ENCODE results near the gene SAXO1.

DNA sequence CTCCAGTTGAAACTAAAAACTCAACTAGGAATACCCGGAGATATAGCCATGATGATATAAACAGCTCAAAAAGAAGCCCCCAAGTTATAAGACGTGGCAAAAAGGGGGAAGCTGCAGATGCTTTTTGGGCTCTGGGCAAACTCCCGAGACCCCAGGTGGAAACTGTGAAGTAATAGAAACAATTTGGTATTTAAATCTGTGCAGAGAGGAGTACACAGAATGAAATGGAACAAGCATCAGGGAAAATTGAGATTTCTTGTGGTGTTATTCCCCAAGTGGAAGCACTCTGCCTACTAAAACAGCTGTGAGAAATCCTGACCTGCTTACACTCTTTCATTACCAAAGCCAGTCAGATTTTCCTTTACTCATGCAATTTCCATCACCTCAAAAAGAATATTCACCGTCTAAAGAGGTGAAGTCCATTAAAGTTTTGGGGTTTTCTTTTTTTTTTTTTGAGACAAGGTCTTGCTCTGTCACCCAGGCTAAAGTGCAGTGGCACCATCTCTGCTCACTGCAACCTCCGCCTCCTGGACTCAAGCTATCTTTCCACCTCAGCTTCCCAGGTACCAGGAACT, 23.5 kb downstream of the SAXO1 start:
- TF ChIP-seq, protein P1, sequence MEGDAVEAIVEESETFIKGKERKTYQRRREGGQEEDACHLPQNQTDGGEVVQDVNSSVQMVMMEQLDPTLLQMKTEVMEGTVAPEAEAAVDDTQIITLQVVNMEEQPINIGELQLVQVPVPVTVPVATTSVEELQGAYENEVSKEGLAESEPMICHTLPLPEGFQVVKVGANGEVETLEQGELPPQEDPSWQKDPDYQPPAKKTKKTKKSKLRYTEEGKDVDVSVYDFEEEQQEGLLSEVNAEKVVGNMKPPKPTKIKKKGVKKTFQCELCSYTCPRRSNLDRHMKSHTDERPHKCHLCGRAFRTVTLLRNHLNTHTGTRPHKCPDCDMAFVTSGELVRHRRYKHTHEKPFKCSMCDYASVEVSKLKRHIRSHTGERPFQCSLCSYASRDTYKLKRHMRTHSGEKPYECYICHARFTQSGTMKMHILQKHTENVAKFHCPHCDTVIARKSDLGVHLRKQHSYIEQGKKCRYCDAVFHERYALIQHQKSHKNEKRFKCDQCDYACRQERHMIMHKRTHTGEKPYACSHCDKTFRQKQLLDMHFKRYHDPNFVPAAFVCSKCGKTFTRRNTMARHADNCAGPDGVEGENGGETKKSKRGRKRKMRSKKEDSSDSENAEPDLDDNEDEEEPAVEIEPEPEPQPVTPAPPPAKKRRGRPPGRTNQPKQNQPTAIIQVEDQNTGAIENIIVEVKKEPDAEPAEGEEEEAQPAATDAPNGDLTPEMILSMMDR (conservative IDR thresholded peaks at IDR 0.05 in 1 of 2, IDR thresholded peaks at IDR 0.05 in 1 of 2; ENCODE audit: extremely low read depth in 1 of 2, insufficient read depth in 1 of 2, low read depth in 1 of 2, low read length in 2 of 2): no peak
- TF ChIP-seq EZH2 (IDR thresholded peaks at IDR 0.05; ENCODE audit: borderline replicate concordance, low read length): no peak
